K562 (cell line): ENCODE results near the gene TRDMT1. TPM values are rescaled to one million over a fixed set of nuclear protein-coding genes. Genes with fewer than 3 reads are reported as not detected.

Source experiments
- ARID4B ChIP-seq: sonication (generic); formaldehyde crosslinking; IDR thresholded peaks from 2 replicates; pipeline ENCODE4 v1.8.0; 2022; ENCODE audit warnings: mild to moderate bottlenecking, missing genetic modification reagents
- CBFA2T2 ChIP-seq: fragments of 450-650 bp; conservative IDR thresholded peaks from 2 replicates; pipeline ENCODE4 v1.6.1; 2017; ENCODE audit warnings: mild to moderate bottlenecking
- CREM ChIP-seq: IDR thresholded peaks from 2 replicates; pipeline ENCODE4 v1.6.1; 2014; ENCODE audit warnings: antibody characterized with exemption, low read depth
- ETS1 ChIP-seq: conservative IDR thresholded peaks from 2 replicates; pipeline ENCODE4 v1.6.1; 2011; ENCODE audit warnings: low read depth, mild to moderate bottlenecking, low read length; ENCODE audit not compliant: control insufficient read depth
- EZH2 ChIP-seq: IDR thresholded peaks from 2 replicates; pipeline ENCODE4 v1.6.1; 2012; ENCODE audit warnings: low read depth, mild to moderate bottlenecking, inconsistent platforms, low read length, borderline replicate concordance
- FOXJ2 ChIP-seq: fragments of 200-800 bp; sonication (Bioruptor generic); IDR thresholded peaks from 2 replicates; pipeline ENCODE4 v1.6.1; 2016; ENCODE audit warnings: missing genetic modification characterization, missing compliant biosample characterization
- GTF2A2 ChIP-seq: IDR thresholded peaks from 2 replicates; pipeline ENCODE4 v1.6.1; 2016; ENCODE audit warnings: mild to moderate bottlenecking, missing genetic modification characterization, missing compliant biosample characterization
- KLF10 ChIP-seq: fragments of 250-450 bp; sonication (Bioruptor Pico); IDR thresholded peaks from 2 replicates; pipeline ENCODE4 v1.6.1; 2021; ENCODE audit warnings: matching md5 sums
- KLF13 ChIP-seq: fragments of 450-650 bp; IDR thresholded peaks from 2 replicates; pipeline ENCODE4 v1.6.1; 2016; ENCODE audit warnings: missing genetic modification characterization, low read depth, mild to moderate bottlenecking, missing compliant biosample characterization, moderate library complexity, borderline replicate concordance
- NR2C1 ChIP-seq, 2 experiments: fragments of 450-650 bp; IDR thresholded peaks; 2 replicates each; pipeline ENCODE4 v1.6.1; 2017; ENCODE audit warnings: mild to moderate bottlenecking in 2 of 2, antibody characterized with exemption in 1 of 2, inconsistent platforms in 1 of 2, missing compliant biosample characterization in 1 of 2, missing genetic modification characterization in 1 of 2
- NR4A1 ChIP-seq, 2 experiments: fragments of 250-450 bp in 1 of 2; fragments of 450-650 bp in 1 of 2; sonication (Bioruptor Pico) in 1 of 2; IDR thresholded peaks; 2 replicates each; pipeline versions ENCODE4 v1.4.0 to v1.6.1; 2016 to 2020; ENCODE audit warnings: mild to moderate bottlenecking in 2 of 2, missing compliant biosample characterization in 1 of 2, missing genetic modification characterization in 1 of 2, moderate library complexity in 1 of 2
- RBBP5 ChIP-seq: fragments of 200-600 bp; sonication (generic); IDR thresholded peaks from 2 replicates; pipeline ENCODE4 v1.6.1; 2012; ENCODE audit warnings: borderline replicate concordance, mild to moderate bottlenecking, low read length, control low read depth, inconsistent platforms; ENCODE audit not compliant: insufficient read depth, poor library complexity, severe bottlenecking
- SMARCA5 ChIP-seq: fragments of 450-650 bp; IDR thresholded peaks from 2 replicates; pipeline ENCODE4 v1.6.1; 2016
- ZFPM2 ChIP-seq: fragments of 250-450 bp; sonication (Bioruptor Pico); IDR thresholded peaks from 2 replicates; pipeline ENCODE4 v1.5.1; 2022; ENCODE audit warnings: mild to moderate bottlenecking
- ZNF217 ChIP-seq: sonication (generic); formaldehyde crosslinking; IDR thresholded peaks from 2 replicates; pipeline ENCODE4 v1.8.0; 2022; ENCODE audit warnings: mild to moderate bottlenecking, missing genetic modification reagents
- ZNF280A ChIP-seq: fragments of 450-650 bp; IDR thresholded peaks from 2 replicates; pipeline ENCODE4 v1.6.1; 2018; ENCODE audit warnings: mild to moderate bottlenecking, low read depth; ENCODE audit not compliant: partially characterized antibody
- polyA plus RNA-seq, 8 experiments: library from polyadenylated mRNA; depleted of rRNA in 4 of 8; stranded (reverse) in 5 of 8; unstranded in 3 of 8; fragments of >200 nt; fragmentation: Nextera tagmentation in 2 of 8; fragmentation: Illumina TruSeq in 1 of 8; extraction: Ambion mirVana in 2 of 8; extraction: Trizol in 1 of 8; gene quantifications; 2 replicates each; pipeline versions ENCODE4 v1.2.1 to v1.2.3, GENCODE V29; 2011 to 2014; ENCODE audit warnings: inconsistent platforms in 1 of 8, missing spikeins in 1 of 8
- total RNA-seq, 7 experiments: library from RNA; depleted of rRNA in 6 of 7; stranded (reverse); fragments of >200 nt in 6 of 7; fragmentation: Illumina TruSeq in 2 of 7; extraction: Trizol in 2 of 7; gene quantifications; 2 replicates each; pipeline versions ENCODE4 v1.2.1 to v1.2.3, GENCODE V29; 2011 to 2021; ENCODE audit warnings: low replicate concordance in 1 of 7
- TF ChIP-seq, protein P1 (sequence below): fragments of 250-450 bp; sonication (Bioruptor Pico); IDR thresholded peaks from 2 replicates; pipeline ENCODE4 v1.5.0; 2020; ENCODE audit warnings: mild to moderate bottlenecking
- TF ChIP-seq, protein P2 (sequence below): fragments of 450-650 bp; IDR thresholded peaks from one replicate; pipeline ENCODE4 v1.6.1; 2018; ENCODE audit warnings: mild to moderate bottlenecking, moderate library complexity; ENCODE audit not compliant: partially characterized antibody

The TRDMT1 gene
- total and polyA plus RNA-seq, 9 of the 15 experiments (the other 6 are each of a cell fraction or from before 2014, with no cell fraction given), result 5.4 to 12.6 (median 9.3) TPM

GRCh38 chr10:17199351-17199804, 2.1 kb downstream of the TRDMT1 start (continued):
- no peak for TF ChIP-seq CREM
- TF ChIP-seq, protein P1, sequence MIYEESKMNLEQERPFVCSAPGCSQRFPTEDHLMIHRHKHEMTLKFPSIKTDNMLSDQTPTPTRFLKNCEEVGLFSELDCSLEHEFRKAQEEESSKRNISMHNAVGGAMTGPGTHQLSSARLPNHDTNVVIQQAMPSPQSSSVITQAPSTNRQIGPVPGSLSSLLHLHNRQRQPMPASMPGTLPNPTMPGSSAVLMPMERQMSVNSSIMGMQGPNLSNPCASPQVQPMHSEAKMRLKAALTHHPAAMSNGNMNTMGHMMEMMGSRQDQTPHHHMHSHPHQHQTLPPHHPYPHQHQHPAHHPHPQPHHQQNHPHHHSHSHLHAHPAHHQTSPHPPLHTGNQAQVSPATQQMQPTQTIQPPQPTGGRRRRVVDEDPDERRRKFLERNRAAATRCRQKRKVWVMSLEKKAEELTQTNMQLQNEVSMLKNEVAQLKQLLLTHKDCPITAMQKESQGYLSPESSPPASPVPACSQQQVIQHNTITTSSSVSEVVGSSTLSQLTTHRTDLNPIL (CRISPR knock-in tag), result no peak
- TF ChIP-seq ZNF280A, result no peak
- TF ChIP-seq CBFA2T2, result no peak
- no peak for TF ChIP-seq KLF10
- TF ChIP-seq, protein P2, sequence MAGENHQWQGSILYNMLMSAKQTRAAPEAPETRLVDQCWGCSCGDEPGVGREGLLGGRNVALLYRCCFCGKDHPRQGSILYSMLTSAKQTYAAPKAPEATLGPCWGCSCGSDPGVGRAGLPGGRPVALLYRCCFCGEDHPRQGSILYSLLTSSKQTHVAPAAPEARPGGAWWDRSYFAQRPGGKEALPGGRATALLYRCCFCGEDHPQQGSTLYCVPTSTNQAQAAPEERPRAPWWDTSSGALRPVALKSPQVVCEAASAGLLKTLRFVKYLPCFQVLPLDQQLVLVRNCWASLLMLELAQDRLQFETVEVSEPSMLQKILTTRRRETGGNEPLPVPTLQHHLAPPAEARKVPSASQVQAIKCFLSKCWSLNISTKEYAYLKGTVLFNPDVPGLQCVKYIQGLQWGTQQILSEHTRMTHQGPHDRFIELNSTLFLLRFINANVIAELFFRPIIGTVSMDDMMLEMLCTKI, result no peak
- 0 out of 2 replicates have a peak, but pooled peaks have one; percentile 49 for TF ChIP-seq FOXJ2 (tag)
- TF ChIP-seq ZNF217 (CRISPR knock-in tag), result no peak
- no peak for TF ChIP-seq KLF13 (tag)
- TF ChIP-seq NR4A1 (CRISPR knock-in tag; IDR thresholded peaks at IDR 0.05), result no peak
- TF ChIP-seq NR4A1 (tag; IDR thresholded peaks at IDR 0.05), result no peak
- no peak for TF ChIP-seq EZH2
- no peak for TF ChIP-seq NR2C1 (IDR thresholded peaks at IDR 0.05)
- peak; percentile 30; the same call in 1 of the 2 replicates for TF ChIP-seq NR2C1 (tag; IDR thresholded peaks at IDR 0.05)
- TF ChIP-seq ZFPM2 (CRISPR knock-in tag), result no peak
- no peak for TF ChIP-seq RBBP5
- 0 out of 2 replicates have a peak, but pooled peaks have one; percentile 37 for TF ChIP-seq SMARCA5
- TF ChIP-seq ARID4B (CRISPR knock-in tag), result no peak
- TF ChIP-seq ETS1, result no peak
- no peak for TF ChIP-seq GTF2A2 (tag)
